ENCODE measurements around the gene TXNRD1. TPM values are rescaled to one million over a fixed set of nuclear protein-coding genes. Genes with fewer than 3 reads are reported as not detected.
"Not testable (repeated sequence)": the region's sequence is repeated elsewhere in the genome, so short reads cannot be mapped to it uniquely, and the experiment has no call there.

The TXNRD1 gene
- total RNA-seq, 1 donor from 2014 or later = 98.8 TPM

- intact Hi-C loops (cut with DNase I) = no loop called here
- DNase-seq (ENCODE audit: low spot score) = no peak
- no peak for ATAC-seq
Observed at GRCh38 chr12:104292872-104293794, 77.6 kb downstream of the TXNRD1 start.

DNA sequence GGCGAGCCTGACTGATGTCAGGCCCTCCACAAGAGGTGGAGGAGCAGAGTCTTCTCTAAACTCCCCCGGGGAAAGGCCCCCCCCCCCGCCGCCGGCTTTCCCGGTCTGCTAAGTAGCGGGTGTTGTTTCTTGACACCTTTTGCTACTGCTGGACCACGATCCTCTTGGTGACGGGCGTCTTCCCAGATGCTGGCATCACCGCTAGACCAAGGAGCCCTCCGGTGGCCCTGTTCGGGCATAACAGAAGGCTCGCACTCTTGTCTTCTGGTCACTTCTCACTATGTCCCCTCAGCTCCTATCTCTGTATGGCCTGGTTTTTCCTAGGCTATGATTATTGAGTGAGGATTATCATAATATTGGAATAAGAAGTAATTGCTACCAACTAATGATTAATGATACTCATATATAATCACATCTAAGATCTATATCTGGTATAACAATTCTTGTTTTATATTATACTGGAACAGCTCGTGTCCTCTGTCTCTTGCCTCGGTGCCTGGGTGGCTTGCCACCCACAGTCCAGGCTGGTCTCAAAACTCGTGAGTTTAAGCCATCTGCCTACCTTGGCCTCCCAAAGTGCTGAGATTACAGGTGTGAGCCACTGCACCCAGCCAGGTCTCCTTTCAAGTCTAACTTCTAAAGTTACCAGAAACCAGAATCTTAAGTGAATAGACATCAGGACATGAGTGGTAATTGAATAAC is 78.7 kb downstream of the TXNRD1 start:
- DNase-seq (ENCODE audit: low spot score); ATAC-seq: not testable (repeated sequence)

DNA sequence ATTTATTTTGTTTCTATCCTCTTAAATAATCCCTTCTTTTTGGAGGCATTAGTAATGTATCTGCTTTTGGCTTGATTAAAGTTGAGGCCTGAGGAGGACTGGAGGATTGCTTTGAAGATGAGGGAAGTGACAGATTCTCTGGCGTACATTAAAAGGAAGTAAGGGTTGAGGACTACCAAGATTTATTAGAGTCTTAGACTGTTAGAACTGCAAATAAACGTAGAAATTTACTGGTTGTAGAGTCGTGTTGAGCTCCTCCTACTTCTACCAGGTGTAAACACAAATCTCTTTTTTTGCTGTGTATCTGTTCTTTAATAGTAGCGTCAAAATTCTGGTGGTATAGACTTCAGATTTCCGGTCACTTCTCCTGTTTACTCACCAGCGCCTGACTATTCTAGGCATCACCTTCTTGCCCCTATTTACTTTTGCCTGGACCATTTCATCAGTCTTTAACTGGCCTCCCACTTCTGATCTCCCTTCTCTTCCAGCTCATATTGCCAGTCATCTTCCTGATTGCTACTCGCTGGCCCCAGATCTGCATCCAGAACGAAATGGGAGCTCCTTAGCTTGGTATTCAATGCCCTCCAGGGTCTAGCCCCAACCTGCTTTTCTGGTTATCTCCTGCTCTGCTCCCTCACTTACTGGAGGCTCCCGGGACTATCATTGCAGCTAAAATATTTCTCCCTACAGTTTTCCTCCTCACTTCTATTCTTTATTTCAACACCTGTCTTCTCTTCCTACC is 79.5 kb downstream of the TXNRD1 start:
- intact Hi-C loops (cut with DNase I) = no loop called here
- ATAC-seq = no peak

More for the DNA sequence above, 78.7 kb downstream of the TXNRD1 start:
- intact Hi-C loops (cut with DNase I) = not testable (repeated sequence)

DNA sequence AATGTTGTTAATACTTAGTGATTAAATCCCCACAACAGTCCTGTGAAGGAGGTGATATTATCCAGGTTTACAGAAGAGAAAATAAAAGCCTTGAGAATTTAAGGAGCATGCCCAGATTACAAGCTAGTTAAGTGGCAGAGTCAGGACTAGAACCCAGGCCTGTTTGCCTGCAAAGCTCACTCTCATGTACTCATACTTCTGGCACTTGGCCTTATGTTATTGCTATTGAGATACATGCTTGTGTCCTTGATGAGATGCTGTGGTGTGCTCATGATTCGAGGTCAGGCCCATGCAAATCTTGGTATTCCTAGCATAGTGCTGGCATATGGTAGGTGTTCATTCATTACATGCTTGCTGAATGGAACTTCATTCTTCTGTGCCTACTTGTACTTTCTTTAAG is 80.4 kb downstream of the TXNRD1 start:
- intact Hi-C loops (cut with DNase I) = no loop called here
- no peak for ATAC-seq
- no peak for DNase-seq (ENCODE audit: low spot score)

More for the DNA sequence above, 79.5 kb downstream of the TXNRD1 start:
- DNase-seq (ENCODE audit: low spot score) = no peak

GRCh38 chr12:104296718-104297117 is 81.1 kb downstream of the TXNRD1 start:
- intact Hi-C loops (cut with DNase I) = no loop called here
- DNase-seq (ENCODE audit: low spot score) = no peak
- ATAC-seq = no peak

DNA sequence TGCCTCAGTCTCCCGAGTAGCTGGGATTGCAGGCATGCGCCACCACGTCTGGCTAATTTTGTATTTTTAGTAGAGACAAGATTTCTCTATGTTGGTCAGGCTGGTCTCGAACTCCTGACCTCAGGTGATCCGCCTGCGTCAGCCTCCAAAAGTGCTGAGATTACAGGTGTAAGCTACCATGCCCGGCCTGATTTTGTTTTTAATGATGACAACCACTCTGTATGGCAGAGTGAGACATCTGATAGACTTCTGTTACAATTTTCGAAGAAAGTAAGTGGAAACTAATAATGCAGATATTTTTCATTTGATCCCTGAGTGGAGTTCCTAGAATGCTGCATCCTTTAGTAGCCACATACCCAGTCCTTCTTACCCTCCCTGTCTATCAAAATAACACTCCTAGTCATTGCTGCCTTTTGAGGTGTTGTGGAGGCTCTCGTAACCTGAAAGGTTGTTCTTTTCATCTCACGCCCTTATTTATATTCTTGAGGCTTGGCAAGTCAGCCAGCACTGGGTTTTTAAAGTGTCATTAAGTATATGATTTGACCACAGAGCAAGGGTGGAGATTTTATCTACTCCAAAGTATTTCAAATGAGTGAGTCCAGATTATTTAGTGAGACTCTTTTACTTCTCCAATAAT is 82.0 kb downstream of the TXNRD1 start:
- no peak for ATAC-seq
- intact Hi-C loops (cut with DNase I) = no loop called here

GRCh38 chr12:104299842-104300481 is 84.4 kb downstream of the TXNRD1 start:
- DNase-seq (ENCODE audit: low spot score) = no peak
- intact Hi-C loops (cut with DNase I) = no loop called here
- ATAC-seq = no peak

More for the DNA sequence above, 82.0 kb downstream of the TXNRD1 start:
- no peak for DNase-seq (ENCODE audit: low spot score)

DNA sequence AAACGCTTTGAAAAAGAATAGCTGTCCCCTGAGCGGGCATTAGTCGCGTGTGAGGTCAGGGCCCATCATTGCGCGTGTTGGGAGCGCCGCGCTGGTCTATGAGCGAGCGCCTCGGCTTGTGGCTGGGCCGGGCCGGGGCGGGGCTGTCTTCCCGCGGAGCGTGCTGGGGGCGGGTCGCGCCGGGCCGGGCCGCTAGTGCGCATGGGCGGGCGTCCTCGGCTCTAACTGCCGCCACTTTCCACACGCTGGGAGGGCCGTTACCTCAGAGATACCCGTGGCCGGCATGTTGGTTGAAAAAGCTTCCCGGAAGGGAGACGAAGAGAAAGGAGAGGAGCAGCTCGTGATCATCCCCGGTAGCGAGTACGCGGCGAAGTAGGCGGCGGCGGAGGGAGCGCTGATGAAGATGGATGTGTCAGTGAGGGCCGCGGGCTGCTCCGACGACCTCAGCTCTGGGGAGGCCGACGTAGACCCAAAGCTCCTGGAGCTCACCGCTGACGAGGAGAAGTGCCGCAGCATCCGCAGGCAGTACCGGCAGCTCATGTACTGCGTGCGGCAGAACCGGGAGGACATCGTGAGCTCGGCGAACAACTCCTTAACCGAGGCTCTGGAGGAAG is 88.1 kb downstream of the TXNRD1 start, which contains the start of gene EID3:
Gene EID3, plus strand, starts transcription at position 202 of the 614 bp plus-strand sequence. Its CDS starts 196 bp downstream, at position 398.
- intact Hi-C loops (cut with DNase I) = no loop called here
- ATAC-seq = peak; percentile 99
- peak; percentile 95 for DNase-seq (ENCODE audit: low spot score)

GRCh38 chr12:104304261-104305009 is 88.9 kb downstream of the TXNRD1 start:
- DNase-seq (ENCODE audit: low spot score) (no peak), ATAC-seq (no peak)
- intact Hi-C loops (cut with DNase I) = no loop called here

- intact Hi-C loops (cut with DNase I) = no loop called here
- ATAC-seq (no peak), DNase-seq (ENCODE audit: low spot score) (no peak)
Observed at GRCh38 chr12:104305349-104305748, 89.8 kb downstream of the TXNRD1 start.

- ATAC-seq (no peak), DNase-seq (ENCODE audit: low spot score) (no peak)
- intact Hi-C loops (cut with DNase I) = no loop called here
Observed at GRCh38 chr12:104306376-104306775, 90.8 kb downstream of the TXNRD1 start.

DNA sequence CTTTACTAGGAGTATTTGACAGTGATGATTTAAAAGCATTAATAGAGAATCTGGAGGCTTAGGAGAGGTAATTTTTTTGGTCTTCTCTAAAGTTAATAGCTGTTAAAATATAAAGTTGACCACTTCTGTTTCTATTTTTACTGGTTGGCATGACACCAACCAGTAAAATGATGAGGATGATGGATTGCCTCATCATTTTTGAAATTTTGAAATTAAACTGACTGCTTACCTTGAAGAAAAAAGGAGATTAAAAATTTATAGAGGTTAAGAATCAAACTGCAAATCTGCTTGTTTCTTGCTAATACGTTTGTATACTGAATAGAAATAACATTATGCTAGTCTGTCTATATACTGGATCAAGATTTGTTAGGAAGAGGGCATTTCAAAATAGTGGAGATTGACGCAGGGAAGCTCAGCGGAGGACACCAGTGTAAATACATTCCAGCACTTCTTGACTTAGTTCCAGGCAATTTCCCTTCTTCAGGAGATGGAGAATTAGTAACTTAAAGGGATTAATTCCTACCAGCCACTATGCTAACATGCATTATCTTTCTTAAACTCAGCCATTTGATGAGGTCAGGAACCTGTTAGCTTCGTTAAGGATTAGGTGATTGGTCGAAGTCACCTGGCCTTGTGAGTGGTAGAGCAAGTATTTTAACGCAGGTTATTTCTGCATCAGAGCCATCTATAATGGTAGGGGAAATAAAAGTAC is 91.5 kb downstream of the TXNRD1 start:
- ATAC-seq (no peak), DNase-seq (ENCODE audit: low spot score) (no peak)
- intact Hi-C loops (cut with DNase I) = no loop called here

DNA sequence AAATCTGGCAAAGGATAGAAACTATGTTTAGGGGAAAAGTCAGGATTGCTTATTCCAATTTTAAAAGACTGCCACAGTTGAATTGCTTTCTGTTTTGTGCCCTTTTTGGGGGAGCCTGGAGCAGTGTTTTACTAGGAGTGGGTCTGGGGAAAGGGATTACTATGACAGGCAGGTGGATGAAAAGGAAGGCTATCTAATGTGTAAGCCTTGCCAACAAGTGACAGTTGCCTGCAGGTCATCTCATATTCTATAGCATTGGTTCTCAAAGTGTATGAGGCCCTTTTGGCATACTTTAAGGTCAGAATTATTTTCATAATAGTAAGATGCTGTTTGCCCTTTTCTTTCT is 92.0 kb downstream of the TXNRD1 start:
- intact Hi-C loops (cut with DNase I) = no loop called here
- no peak for DNase-seq (ENCODE audit: low spot score)
- no peak for ATAC-seq

DNA sequence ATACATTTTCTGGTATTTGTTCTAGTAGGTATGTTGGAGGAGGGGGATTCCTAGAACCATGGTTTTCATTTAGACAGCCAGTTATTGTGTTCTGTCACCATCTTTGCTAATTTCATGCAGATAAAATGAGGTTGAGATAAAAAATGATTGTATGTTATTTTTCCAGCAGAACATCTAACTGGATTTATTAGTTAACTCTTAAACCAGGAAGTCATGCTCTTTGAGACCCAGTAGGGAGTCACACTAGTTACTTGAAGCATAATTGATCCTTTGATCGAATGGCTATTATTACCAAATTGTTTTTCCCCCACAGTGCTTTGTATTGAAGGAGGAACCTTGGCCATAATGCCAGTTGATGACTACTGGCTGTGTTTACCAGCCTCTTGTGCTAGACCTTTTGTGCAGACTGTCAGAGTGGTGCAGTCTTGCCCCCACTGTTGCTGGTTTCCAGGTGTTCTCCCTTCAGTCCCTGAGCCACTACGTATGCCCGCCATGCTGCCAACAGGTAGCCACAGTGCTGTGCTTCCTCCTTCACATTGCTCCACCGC is 93.9 kb downstream of the TXNRD1 start:
- ATAC-seq (no peak), DNase-seq (ENCODE audit: low spot score) (no peak)
- intact Hi-C loops (cut with DNase I) = no loop called here

DNA sequence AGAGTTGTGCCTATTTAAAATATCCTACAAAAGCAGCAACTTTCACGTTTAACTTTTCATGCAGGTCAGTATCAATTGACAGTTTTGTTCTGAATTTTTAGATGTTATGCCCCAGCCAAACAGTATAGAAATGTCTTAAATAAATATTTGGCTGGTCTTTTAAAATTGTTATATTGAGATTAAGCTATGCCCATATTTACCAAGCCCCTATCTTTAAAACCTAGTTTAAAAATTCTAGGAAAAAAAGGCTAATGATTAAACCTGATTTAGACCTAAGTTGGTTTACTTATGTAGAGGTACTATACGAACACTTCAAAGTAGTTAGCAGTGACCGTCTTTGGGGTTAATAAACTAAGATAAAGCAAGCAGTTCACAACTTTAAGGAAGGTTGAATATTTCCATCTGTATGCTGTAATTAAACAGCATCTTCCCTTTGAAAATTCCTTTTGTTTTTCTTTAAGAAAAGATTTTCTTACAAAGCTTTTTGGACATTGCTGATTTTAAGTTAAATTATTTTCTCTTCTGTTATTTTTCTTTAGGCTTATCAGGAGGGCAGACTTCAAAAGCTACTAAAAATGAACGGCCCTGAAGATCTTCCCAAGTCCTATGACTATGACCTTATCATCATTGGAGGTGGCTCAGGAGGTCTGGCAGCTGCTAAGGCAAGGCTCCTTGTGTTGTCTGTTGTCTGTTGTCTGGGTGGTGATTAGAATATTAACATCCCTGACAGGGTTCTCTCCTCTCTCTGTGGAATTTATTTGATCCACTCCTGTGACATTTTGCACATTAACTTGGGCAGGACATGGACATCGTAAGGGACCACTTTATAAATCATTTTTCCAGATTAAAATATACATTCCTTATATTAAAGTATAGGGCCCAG is 95.4 kb downstream of the TXNRD1 start:
- DNase-seq (ENCODE audit: low spot score) (no peak), ATAC-seq (no peak)
- intact Hi-C loops (cut with DNase I) = no loop called here

GRCh38 chr12:104312202-104312601 is 96.6 kb downstream of the TXNRD1 start:
- DNase-seq (ENCODE audit: low spot score) (no peak), ATAC-seq (no peak)
- intact Hi-C loops (cut with DNase I) = no loop called here

Measured in sciatic nerve (tissue), 2 donors.